Activated CD4-positive, alpha-beta memory T cell treated with anti-CD3 and anti-CD28 coated beads for 36 hours (primary cell): ENCODE data around the gene ELL2. TPM values are rescaled to one million over a fixed set of nuclear protein-coding genes. Genes with fewer than 3 reads are reported as not detected.
"Not testable (repeated sequence)": the region's sequence is repeated elsewhere in the genome, so short reads cannot be mapped to it uniquely, and the experiment has no call there.

ENCODE experiments used
- CTCF ChIA-PET: fragments of 350-600 bp; sonication (Branson Sonifier 250); formaldehyde crosslinking; loops from one replicate; lab custom pipeline; 2021; ENCODE audit warnings: antibody characterized with exemption, inconsistent platforms; lab: Charles Lee
- POLR2A ChIA-PET: fragments of 350-600 bp; sonication (Branson Sonifier 250); formaldehyde crosslinking; loops from one replicate; lab custom pipeline; 2021; ENCODE audit warnings: antibody characterized with exemption; lab: Charles Lee
- DNase-seq: peaks from one replicate; pipeline ENCODE4 v3.0.0-alpha.2; 2020
- H3K27ac Mint-ChIP-seq: one replicate; pipeline ENCODE4 v1.8.0; 2021; ENCODE audit warnings: mixed read lengths
- H3K27me3 Mint-ChIP-seq: one replicate; pipeline ENCODE4 v1.8.0; 2021; ENCODE audit warnings: mixed read lengths
- H3K36me3 Mint-ChIP-seq: one replicate; pipeline ENCODE4 v1.8.0; 2021; ENCODE audit warnings: mixed read lengths
- H3K4me1 Mint-ChIP-seq: one replicate; pipeline ENCODE4 v1.8.0; 2021; ENCODE audit warnings: low read depth, mixed read lengths
- H3K4me3 Mint-ChIP-seq: one replicate; pipeline ENCODE4 v1.8.0; 2021; ENCODE audit warnings: mild to moderate bottlenecking, mixed read lengths
- H3K9me3 Mint-ChIP-seq: one replicate; pipeline ENCODE4 v1.8.0; 2021; ENCODE audit warnings: mixed read lengths
- intact Hi-C: fragments of 100-400 bp; cut with micrococcal nuclease; formaldehyde crosslinking; loops from one replicate; pipeline ENCODE4 v1.15.1; 2023
- total RNA-seq, 2 experiments: library from RNA; stranded (reverse); gene quantifications; one replicate each; pipeline ENCODE4 v1.2.3, GENCODE V29; 2021

ELL2 gene
- total RNA-seq, 2 experiments from 2014 or later = 127 to 132 TPM

- ChIA-PET CTCF (interaction anchor here (1.0 to 2.3 kb wide), 6 partner anchors 9 to 192 kb away, joined by 3 to 17 read pairs (median 4); no protein-coding TSS in a partner anchor), POLR2A (interaction anchor here (1.2 to 1.6 kb wide), 2 partner anchors 15 to 19 kb away, joined by 3 to 7 read pairs; partner anchors contain the start of gene GLRX)
- Mint-ChIP-seq H3K27me3 (no peaks in the 10 kb centered on the region), H3K4me1 (peaks cover 50% of the 10 kb centered on the region), H3K36me3 (no peaks in the 10 kb centered on the region), H3K9me3 (no peaks in the 10 kb centered on the region), H3K27ac (no peak overlapping the region), H3K4me3 (no peak overlapping the region)
- DNase-seq = no peak
- intact Hi-C loops = no loop called here
Measured at GRCh38 chr5:95837492-95837891, 124.2 kb downstream of the ELL2 start.

- DNase-seq, H3K27me3 Mint-ChIP-seq, intact Hi-C loops, H3K4me3 Mint-ChIP-seq, H3K36me3 Mint-ChIP-seq, H3K9me3 Mint-ChIP-seq: not testable (repeated sequence)
- CTCF ChIA-PET = interaction anchor here (0.7 to 3.1 kb wide), 5 partner anchors 10 to 192 kb away, joined by 3 to 30 read pairs (median 5); no protein-coding TSS in a partner anchor
- H3K4me1 Mint-ChIP-seq = peaks cover 49% of the 10 kb centered on the region
- POLR2A ChIA-PET = interaction anchor here (1.2 to 1.6 kb wide), 2 partner anchors 14 to 19 kb away, joined by 3 to 7 read pairs; partner anchors contain the start of gene GLRX
- H3K27ac Mint-ChIP-seq = peak overlapping the region; percentile 91
Measured at GRCh38 chr5:95836971-95837370, 124.7 kb downstream of the ELL2 start.

- ChIA-PET POLR2A (interaction anchor here (1.2 to 1.6 kb wide), 2 partner anchors 14 to 18 kb away, joined by 3 to 7 read pairs; partner anchors contain the start of gene GLRX), CTCF (interaction anchor here (0.7 to 3.1 kb wide), 5 partner anchors 10 to 192 kb away, joined by 3 to 30 read pairs (median 7); no protein-coding TSS in a partner anchor)
- intact Hi-C loops = no loop called here
- Mint-ChIP-seq H3K4me3 (no peak overlapping the region), H3K4me1 (peaks cover 50% of the 10 kb centered on the region), H3K9me3 (no peaks in the 10 kb centered on the region), H3K27ac (peak overlapping the region; percentile 91), H3K36me3 (no peaks in the 10 kb centered on the region), H3K27me3 (no peaks in the 10 kb centered on the region)
- no peak for DNase-seq
Measured at GRCh38 chr5:95836544-95836943, 125.1 kb downstream of the ELL2 start.

GRCh38 chr5:95835682-95836385 is 125.8 kb downstream of the ELL2 start:
- peak overlapping the region; percentile 75 for H3K4me3 Mint-ChIP-seq
- peak overlapping the region; percentile 91 for H3K27ac Mint-ChIP-seq
- peaks cover 50% of the 10 kb centered on the region for H3K4me1 Mint-ChIP-seq
- intact Hi-C loops = loop anchor here (1.0 to 2.0 kb wide), 3 partner anchors 7 to 189 kb away; partner anchors contain the start of gene RFESD
- no peaks in the 10 kb centered on the region for H3K27me3 Mint-ChIP-seq
- ChIA-PET CTCF (interaction anchor here (0.6 to 3.1 kb wide), 5 partner anchors 11 to 54 kb away, joined by 3 to 30 read pairs (median 7); no protein-coding TSS in a partner anchor), POLR2A (interaction anchor here (1.2 kb wide), 1 partner anchor 28 kb away, joined by 3 read pairs; no protein-coding TSS in a partner anchor)
- no peak for DNase-seq
- H3K9me3 Mint-ChIP-seq = no peaks in the 10 kb centered on the region
- no peaks in the 10 kb centered on the region for H3K36me3 Mint-ChIP-seq

Other genes starting within 250 kb of the ELL2 start
- gene RHOBTB3, start 230.5 kb downstream of the ELL2 start, total RNA-seq = under 1 TPM; 0.75 to 0.97 TPM
- 10 to 100 TPM; 33.2 to 34.0 TPM for gene GLRX, start 139.1 kb downstream of the ELL2 start, total RNA-seq